Measurements from ENCODE around the gene IGFBP5.

GRCh38 chr2:216730871-216731270, 35.5 kb upstream of the IGFBP5 start:
- TF ChIP-seq, protein P1, sequence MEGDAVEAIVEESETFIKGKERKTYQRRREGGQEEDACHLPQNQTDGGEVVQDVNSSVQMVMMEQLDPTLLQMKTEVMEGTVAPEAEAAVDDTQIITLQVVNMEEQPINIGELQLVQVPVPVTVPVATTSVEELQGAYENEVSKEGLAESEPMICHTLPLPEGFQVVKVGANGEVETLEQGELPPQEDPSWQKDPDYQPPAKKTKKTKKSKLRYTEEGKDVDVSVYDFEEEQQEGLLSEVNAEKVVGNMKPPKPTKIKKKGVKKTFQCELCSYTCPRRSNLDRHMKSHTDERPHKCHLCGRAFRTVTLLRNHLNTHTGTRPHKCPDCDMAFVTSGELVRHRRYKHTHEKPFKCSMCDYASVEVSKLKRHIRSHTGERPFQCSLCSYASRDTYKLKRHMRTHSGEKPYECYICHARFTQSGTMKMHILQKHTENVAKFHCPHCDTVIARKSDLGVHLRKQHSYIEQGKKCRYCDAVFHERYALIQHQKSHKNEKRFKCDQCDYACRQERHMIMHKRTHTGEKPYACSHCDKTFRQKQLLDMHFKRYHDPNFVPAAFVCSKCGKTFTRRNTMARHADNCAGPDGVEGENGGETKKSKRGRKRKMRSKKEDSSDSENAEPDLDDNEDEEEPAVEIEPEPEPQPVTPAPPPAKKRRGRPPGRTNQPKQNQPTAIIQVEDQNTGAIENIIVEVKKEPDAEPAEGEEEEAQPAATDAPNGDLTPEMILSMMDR (IDR thresholded peaks at IDR 0.05): no peak
- TF ChIP-seq POLR2A (IDR thresholded peaks at IDR 0.05) (no peak), POLR2AphosphoS5 (IDR thresholded peaks at IDR 0.05) (no peak)

All from breast epithelium (tissue), 3 donors.